ENCODE results near the gene THSD4. TPM values are rescaled to one million over a fixed set of nuclear protein-coding genes. Genes with fewer than 3 reads are reported as not detected.
A peak's percentile ranks its signal among the peaks of the same experiment; 100 is the strongest.

Gene THSD4
- total RNA-seq, 2 donors from 2014 or later, result 16.3 to 18.8 TPM

- DNase-seq (ENCODE audit: low spot score), result no peak
- intact Hi-C loops (cut with DNase I), result no loop called here
Observed at GRCh38 chr15:71788646-71789579, 673.6 kb downstream of the THSD4 start.

DNA sequence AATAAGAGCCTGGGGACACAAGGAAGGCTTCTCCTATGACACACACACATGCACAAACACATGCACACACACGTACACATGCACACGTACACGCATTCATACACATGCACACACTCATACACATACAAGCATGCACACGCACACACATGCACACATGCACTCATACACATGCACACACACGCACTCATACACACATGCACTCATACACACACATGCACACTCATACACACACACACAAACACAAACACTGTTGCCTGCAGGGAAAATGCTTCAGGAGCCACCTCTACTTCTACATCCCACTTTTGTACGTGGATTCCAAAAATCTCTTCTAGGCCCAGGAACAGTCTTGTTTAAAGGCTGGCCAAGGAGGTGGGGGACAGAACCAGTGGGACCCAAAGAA lies 674.3 kb downstream of the THSD4 start:
- intact Hi-C loops (cut with DNase I), result no loop called here
- no peak for DNase-seq (ENCODE audit: low spot score)

- intact Hi-C loops (cut with DNase I), result no loop called here
- no peak for DNase-seq (ENCODE audit: low spot score)
Observed at GRCh38 chr15:71790081-71790480, 674.8 kb downstream of the THSD4 start.

GRCh38 chr15:71791975-71792374 lies 676.7 kb downstream of the THSD4 start:
- DNase-seq (ENCODE audit: low spot score), result peak; percentile 44
- intact Hi-C loops (cut with DNase I), result no loop called here

- intact Hi-C loops (cut with DNase I), result no loop called here
- no peak for DNase-seq (ENCODE audit: low spot score)
Observed at GRCh38 chr15:71792521-71792920, 677.2 kb downstream of the THSD4 start.

GRCh38 chr15:71798641-71799040 lies 683.4 kb downstream of the THSD4 start:
- intact Hi-C loops (cut with DNase I), result no loop called here
- no peak for DNase-seq (ENCODE audit: low spot score)

DNA sequence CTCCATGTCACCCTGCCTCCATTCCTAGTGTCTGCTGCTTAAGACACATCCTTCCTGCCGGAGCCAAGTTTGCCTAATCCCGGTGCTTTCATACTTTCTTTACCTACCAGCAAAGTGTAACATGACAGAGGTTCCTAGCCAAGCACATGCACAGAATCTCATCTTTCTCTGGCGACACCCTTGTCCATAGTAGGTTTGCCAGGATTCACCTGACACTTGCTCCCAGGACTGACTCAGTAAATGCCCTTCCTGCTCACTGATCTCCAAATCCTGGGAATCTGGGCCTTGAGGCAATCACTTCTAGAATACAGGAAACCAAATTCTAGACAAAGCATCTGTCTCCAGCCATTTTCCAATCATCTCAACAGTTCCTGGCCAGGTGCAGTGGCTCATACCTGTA lies 684.9 kb downstream of the THSD4 start:
- intact Hi-C loops (cut with DNase I), result loop anchor here in 1 of 2 donors (10.0 kb wide), 1 partner anchor 55 kb away; no protein-coding TSS in a partner anchor
- DNase-seq (ENCODE audit: low spot score), result no peak

- no peak for DNase-seq (ENCODE audit: low spot score)
- intact Hi-C loops (cut with DNase I), result loop anchor here in 1 of 2 donors (10.0 kb wide), 1 partner anchor 56 kb away; no protein-coding TSS in a partner anchor
Observed at GRCh38 chr15:71800835-71801745, 685.8 kb downstream of the THSD4 start.

GRCh38 chr15:71801935-71802655 lies 686.8 kb downstream of the THSD4 start:
- no peak for DNase-seq (ENCODE audit: low spot score)
- intact Hi-C loops (cut with DNase I), result loop anchor here in 1 of 2 donors (10.0 kb wide), 1 partner anchor 57 kb away; no protein-coding TSS in a partner anchor

DNA sequence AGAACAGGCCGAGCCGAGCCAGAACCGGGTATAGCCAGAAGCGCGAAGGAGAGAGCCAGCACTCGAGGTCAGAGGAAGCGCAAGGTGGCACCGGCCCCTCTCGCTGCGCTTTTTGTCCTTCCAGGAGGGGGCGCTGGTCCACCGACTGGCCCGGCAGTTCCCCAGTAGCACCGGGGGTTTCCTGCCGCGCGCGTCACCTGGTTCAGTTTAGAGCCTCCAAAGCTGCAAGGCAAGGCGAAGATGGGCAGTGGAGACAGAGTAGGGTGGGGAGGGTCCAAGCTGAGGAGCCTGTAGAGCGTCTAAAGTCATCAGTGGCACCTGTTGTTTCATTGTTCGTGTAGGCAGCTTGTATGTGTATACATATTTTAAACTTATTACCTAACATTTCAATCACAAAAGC lies 687.5 kb downstream of the THSD4 start:
- intact Hi-C loops (cut with DNase I), result loop anchor here in 1 of 2 donors (10.0 kb wide), 1 partner anchor 58 kb away; no protein-coding TSS in a partner anchor
- DNase-seq (ENCODE audit: low spot score), result no peak

DNA sequence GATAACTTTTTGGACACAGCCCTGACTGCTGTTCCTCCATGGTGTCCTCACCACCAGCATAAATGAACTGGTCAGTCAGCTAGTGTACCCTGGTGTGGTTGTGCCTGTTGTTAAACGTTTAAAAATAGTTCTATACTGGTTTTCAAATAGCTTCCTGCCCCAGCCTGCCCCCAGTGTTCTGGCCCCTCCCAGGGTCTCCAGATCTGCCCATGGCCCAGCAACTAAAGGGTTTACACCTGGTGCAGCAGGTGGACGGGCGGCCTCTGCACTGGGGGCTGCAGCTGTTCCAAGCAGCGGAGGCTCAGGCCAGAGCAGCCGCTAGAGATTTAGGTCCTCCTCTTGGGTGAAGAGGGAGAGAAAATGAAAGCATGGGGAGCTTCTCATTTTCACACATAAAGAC lies 689.0 kb downstream of the THSD4 start:
- DNase-seq (ENCODE audit: low spot score), result no peak
- intact Hi-C loops (cut with DNase I), result loop anchor here in 1 of 2 donors (10.0 kb wide), 1 partner anchor 59 kb away; no protein-coding TSS in a partner anchor

DNA sequence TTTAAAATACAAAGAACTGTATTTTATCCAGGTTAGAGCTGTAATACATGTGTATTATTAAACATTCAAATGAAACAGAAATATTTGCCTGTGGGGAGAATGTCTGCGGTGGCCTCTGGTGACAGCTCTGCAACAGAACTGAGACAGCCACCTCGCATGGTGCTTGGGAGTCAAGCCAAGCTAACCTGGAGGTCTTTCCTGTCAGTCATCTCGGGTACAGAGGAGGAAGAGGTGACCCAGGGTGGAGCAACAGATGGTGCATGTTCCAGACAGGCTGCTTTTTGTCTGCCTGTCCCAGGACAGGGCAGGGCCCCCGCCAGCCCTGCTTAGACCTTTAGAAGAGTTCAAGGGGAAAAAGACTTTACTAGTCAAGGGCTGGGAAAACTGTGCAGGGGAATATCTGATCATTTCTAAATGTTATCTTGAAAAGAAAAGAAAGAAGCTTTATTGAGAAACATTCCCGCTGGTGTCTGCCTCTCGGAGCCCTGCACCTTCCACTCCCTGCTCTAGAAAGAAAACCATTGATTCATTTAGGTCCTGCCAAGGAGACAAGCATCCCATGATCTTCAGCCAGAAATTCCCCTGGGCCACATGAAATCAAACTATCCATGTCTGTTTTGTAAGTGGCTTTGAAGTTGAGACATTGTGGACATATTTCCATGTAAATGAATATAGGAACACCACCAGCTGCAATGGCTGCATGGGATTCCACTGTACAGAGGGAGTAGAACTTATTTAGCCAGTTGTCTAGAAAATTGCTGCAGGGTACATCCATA lies 689.6 kb downstream of the THSD4 start:
- no peak for DNase-seq (ENCODE audit: low spot score)
- intact Hi-C loops (cut with DNase I), result loop anchor here in 1 of 2 donors (10.0 kb wide), 1 partner anchor 60 kb away; no protein-coding TSS in a partner anchor

DNA sequence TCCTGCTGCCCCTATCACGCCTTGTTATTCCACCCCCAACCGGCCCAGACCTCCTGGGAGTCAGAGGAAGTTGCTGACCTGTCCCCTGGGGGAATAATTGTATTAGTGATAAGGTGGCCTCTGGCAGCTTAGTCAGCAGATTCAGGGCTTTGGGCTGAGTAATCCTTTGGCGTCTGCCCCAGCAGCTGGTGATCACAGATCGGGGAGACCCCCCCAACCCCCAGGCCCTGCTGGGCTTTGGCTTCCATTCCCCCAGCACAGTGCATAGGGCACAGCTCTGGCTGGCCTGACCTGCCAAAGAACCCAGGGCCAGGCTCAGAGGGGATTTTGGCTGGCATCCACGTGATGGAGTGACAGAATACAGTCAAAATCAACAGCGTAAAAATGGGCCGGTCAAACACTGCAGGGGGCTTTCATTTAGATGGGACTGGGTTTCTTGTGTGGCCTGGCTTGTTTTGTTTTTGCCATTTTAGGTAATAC lies 691.2 kb downstream of the THSD4 start:
- no peak for DNase-seq (ENCODE audit: low spot score)
- intact Hi-C loops (cut with DNase I), result loop anchor here in 1 of 2 donors (10.0 kb wide), 1 partner anchor 62 kb away; no protein-coding TSS in a partner anchor

GRCh38 chr15:71807125-71807629 lies 691.9 kb downstream of the THSD4 start:
- no peak for DNase-seq (ENCODE audit: low spot score)
- intact Hi-C loops (cut with DNase I), result loop anchor here in 1 of 2 donors (10.0 kb wide), 1 partner anchor 62 kb away; no protein-coding TSS in a partner anchor

GRCh38 chr15:71807691-71808091 lies 692.4 kb downstream of the THSD4 start:
- no peak for DNase-seq (ENCODE audit: low spot score)
- intact Hi-C loops (cut with DNase I), result loop anchor here in 1 of 2 donors (10.0 kb wide), 1 partner anchor 63 kb away; no protein-coding TSS in a partner anchor

GRCh38 chr15:71808311-71809020 lies 693.2 kb downstream of the THSD4 start:
- intact Hi-C loops (cut with DNase I), result loop anchor here in 1 of 2 donors (10.0 kb wide), 1 partner anchor 64 kb away; no protein-coding TSS in a partner anchor
- no peak for DNase-seq (ENCODE audit: low spot score)

GRCh38 chr15:71809346-71809745 lies 694.1 kb downstream of the THSD4 start:
- no peak for DNase-seq (ENCODE audit: low spot score)
- intact Hi-C loops (cut with DNase I), result loop anchor here in 1 of 2 donors (10.0 kb wide), 1 partner anchor 65 kb away; no protein-coding TSS in a partner anchor

Measured in posterior vena cava (tissue), 2 donors.